Panc1 (cell line): ENCODE results near the gene GSS. TPM values are rescaled to one million over a fixed set of nuclear protein-coding genes. Genes with fewer than 3 reads are reported as not detected.

Experiments
- ATAC-seq: fragments of 200-7000 bp; cut with Tn5 transposase; 2 replicates; pipeline ENCODE4 v1.9.1; 2020; ENCODE audit warnings: mild to moderate bottlenecking, moderate library complexity
- BruUV-seq: library from RNA; stranded (reverse); fragments of 400-500 nt; replicated peaks from 2 replicates; lab custom pipeline; 2021; lab: Mats Ljungman, UMichigan
- CTCF ChIA-PET: fragments of 300-600 bp; sonication (Branson Sonifier 250); formaldehyde crosslinking; loops from one replicate; lab custom pipeline; 2022; ENCODE audit warnings: antibody characterized with exemption; lab: Charles Lee
- POLR2A ChIA-PET: fragments of 300-600 bp; sonication (Branson Sonifier 250); formaldehyde crosslinking; loops from one replicate; lab custom pipeline; 2022; ENCODE audit warnings: antibody characterized with exemption; lab: Charles Lee
- DNase-seq: peaks from one replicate; pipeline ENCODE4 v3.0.0-alpha.2; 2010; ENCODE audit warnings: low read depth, low spot score
- H3K27ac ChIP-seq: 2 replicates; pipeline ENCODE4 v1.5.1; 2011; ENCODE audit warnings: mild to moderate bottlenecking, low read length, inconsistent platforms
- H3K27me3 ChIP-seq: fragments of 200-500 bp; sonication (Bioruptor generic); 2 replicates; pipeline ENCODE4 v1.6.0; 2014; ENCODE audit warnings: low read length, inconsistent platforms; ENCODE audit not compliant: control insufficient read depth, insufficient read depth
- H3K36me3 ChIP-seq: fragments of 200-500 bp; sonication (Bioruptor generic); 2 replicates; pipeline ENCODE4 v1.5.1; 2014; ENCODE audit warnings: inconsistent platforms, mild to moderate bottlenecking, low read length, moderate library complexity; ENCODE audit not compliant: control insufficient read depth, insufficient read depth
- H3K4me1 ChIP-seq: 2 replicates; pipeline ENCODE4 v1.5.1; 2011; ENCODE audit warnings: inconsistent platforms, mild to moderate bottlenecking, low read length, moderate library complexity; ENCODE audit not compliant: control insufficient read depth, insufficient read depth
- H3K4me3 ChIP-seq, 2 experiments: 2 replicates each; pipeline ENCODE4 v1.5.1; 2011 to 2012; ENCODE audit warnings: low read depth in 2 of 2, low read length in 2 of 2, mild to moderate bottlenecking in 2 of 2, inconsistent platforms in 1 of 2, moderate library complexity in 1 of 2
- H3K9me3 ChIP-seq: fragments of 200-500 bp; sonication (Bioruptor generic); 2 replicates; pipeline ENCODE4 v1.5.1; 2014; ENCODE audit warnings: low read depth, mild to moderate bottlenecking, inconsistent platforms, low read length, moderate library complexity; ENCODE audit not compliant: control insufficient read depth, insufficient read depth
- POLR2AphosphoS5 ChIP-seq: IDR thresholded peaks from 2 replicates; pipeline ENCODE4 v1.6.1; 2012; ENCODE audit warnings: mild to moderate bottlenecking, low read depth, low read length, moderate library complexity
- REST ChIP-seq, 2 experiments: IDR thresholded peaks; 2 replicates each; pipeline ENCODE4 v1.6.1; 2011 to 2012; ENCODE audit warnings: low read depth in 2 of 2, control low read depth in 1 of 2, low read length in 1 of 2, mild to moderate bottlenecking in 1 of 2, moderate library complexity in 1 of 2; ENCODE audit not compliant: insufficient read depth in 1 of 2
- SIN3A ChIP-seq: IDR thresholded peaks from 2 replicates; pipeline ENCODE4 v1.6.1; 2012; ENCODE audit warnings: low read depth, mild to moderate bottlenecking, low read length, moderate library complexity, borderline replicate concordance; ENCODE audit not compliant: insufficient read depth
- TCF7L2 ChIP-seq: IDR thresholded peaks from 2 replicates; pipeline ENCODE4 v1.6.1; 2011; ENCODE audit warnings: mild to moderate bottlenecking, low read depth, low read length, inconsistent platforms
- in situ Hi-C: cut with HindIII; loops from 2 replicates; pipeline ENCODE4 v1.10.0; 2016; ENCODE audit warnings: low sequenced_read_pairs, low pct_unique_long_range_greater_than_20kb
- intact Hi-C: fragments of 100-400 bp; cut with micrococcal nuclease; formaldehyde crosslinking; loops from one replicate; pipeline ENCODE4 v1.10.0; 2022; ENCODE audit not compliant: unreplicated experiment
- total RNA-seq: library from RNA; stranded (reverse); gene quantifications from one replicate; pipeline ENCODE4 v1.2.1, GENCODE V29; 2021; ENCODE audit not compliant: unreplicated experiment
- TF ChIP-seq, protein P1 (sequence below): fragments of 450-650 bp; IDR thresholded peaks from 2 replicates; pipeline ENCODE4 v1.5.1; 2017; ENCODE audit warnings: mild to moderate bottlenecking

GSS gene
- total RNA-seq, 1 experiment from 2014 or later: 64.8 TPM

- CTCF ChIA-PET: no interaction called here
- no peaks in the 10 kb centered on the region for H3K9me3 ChIP-seq
- TF ChIP-seq SIN3A (no peak), POLR2AphosphoS5 (no peak), REST (IDR thresholded peaks at IDR 0.05; ENCODE audit: insufficient read depth in 1 of 2, low read depth in 2 of 2, low read length in 1 of 2) (no peak), TCF7L2 (no peak)
- TF ChIP-seq, protein P1, sequence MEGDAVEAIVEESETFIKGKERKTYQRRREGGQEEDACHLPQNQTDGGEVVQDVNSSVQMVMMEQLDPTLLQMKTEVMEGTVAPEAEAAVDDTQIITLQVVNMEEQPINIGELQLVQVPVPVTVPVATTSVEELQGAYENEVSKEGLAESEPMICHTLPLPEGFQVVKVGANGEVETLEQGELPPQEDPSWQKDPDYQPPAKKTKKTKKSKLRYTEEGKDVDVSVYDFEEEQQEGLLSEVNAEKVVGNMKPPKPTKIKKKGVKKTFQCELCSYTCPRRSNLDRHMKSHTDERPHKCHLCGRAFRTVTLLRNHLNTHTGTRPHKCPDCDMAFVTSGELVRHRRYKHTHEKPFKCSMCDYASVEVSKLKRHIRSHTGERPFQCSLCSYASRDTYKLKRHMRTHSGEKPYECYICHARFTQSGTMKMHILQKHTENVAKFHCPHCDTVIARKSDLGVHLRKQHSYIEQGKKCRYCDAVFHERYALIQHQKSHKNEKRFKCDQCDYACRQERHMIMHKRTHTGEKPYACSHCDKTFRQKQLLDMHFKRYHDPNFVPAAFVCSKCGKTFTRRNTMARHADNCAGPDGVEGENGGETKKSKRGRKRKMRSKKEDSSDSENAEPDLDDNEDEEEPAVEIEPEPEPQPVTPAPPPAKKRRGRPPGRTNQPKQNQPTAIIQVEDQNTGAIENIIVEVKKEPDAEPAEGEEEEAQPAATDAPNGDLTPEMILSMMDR: no peak
- peak; percentile 70 for DNase-seq
- H3K27me3 ChIP-seq: no peaks in the 10 kb centered on the region
- no TSS peak for BruUV-seq
- in situ Hi-C loops (no loop called here), intact Hi-C loops (no loop called here)
- no peak overlapping the region for H3K4me3 ChIP-seq
- H3K4me1 ChIP-seq: no peaks in the 10 kb centered on the region
- H3K36me3 ChIP-seq: no peaks in the 10 kb centered on the region
- H3K27ac ChIP-seq: no peak overlapping the region
- POLR2A ChIA-PET: no interaction called here
- ATAC-seq: no peak
Observed at GRCh38 chr20:34891166-34892062, 64.2 kb downstream of the GSS start.

DNA sequence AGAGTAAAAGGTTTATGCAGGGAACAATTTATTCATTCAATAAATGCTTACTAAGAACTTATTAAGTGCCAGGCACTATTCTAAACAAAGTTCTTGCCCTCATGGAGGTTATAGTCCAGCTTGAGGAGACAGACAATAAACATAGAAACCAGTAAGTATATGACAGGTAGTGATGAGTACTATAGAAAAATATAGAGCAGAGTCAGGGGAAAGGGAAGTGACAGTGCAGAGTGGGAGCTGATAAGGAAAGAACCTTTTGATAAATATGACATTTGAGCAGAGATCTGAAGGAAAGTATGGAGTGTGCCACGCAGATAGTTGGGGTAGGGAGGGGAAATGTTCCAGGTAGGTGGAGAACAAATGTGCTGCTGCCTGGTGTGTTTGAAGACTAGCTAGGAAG, 67.1 kb downstream of the GSS start:
- Histone ChIP-seq H3K27ac (no peak overlapping the region), H3K9me3 (no peaks in the 10 kb centered on the region), H3K36me3 (no peaks in the 10 kb centered on the region), H3K4me3 (no peak overlapping the region), H3K4me1 (no peaks in the 10 kb centered on the region), H3K27me3 (no peaks in the 10 kb centered on the region)
- TF ChIP-seq POLR2AphosphoS5 (no peak), SIN3A (no peak), REST (IDR thresholded peaks at IDR 0.05; ENCODE audit: insufficient read depth in 1 of 2, low read depth in 2 of 2, low read length in 1 of 2) (no peak), TCF7L2 (no peak)
- TF ChIP-seq, protein P1: no peak
- intact Hi-C loops: no loop called here
- in situ Hi-C loops: no loop called here
- ATAC-seq (no peak), DNase-seq (no peak)
- POLR2A ChIA-PET: no interaction called here
- BruUV-seq: no TSS peak
- CTCF ChIA-PET: no interaction called here
